OCI-LY7 (cell line): ENCODE measurements around the gene MTHFSD.
"Not testable (repeated sequence)": the region's sequence is repeated elsewhere in the genome, so short reads cannot be mapped to it uniquely, and the experiment has no call there.

ENCODE experiments used
- EZH2phosphoT487 ChIP-seq: fragments of 200-600 bp; sonication (generic); IDR thresholded peaks from 2 replicates; pipeline ENCODE4 v1.6.1; 2018; ENCODE audit warnings: low read depth, borderline replicate concordance, mild to moderate bottlenecking, mixed run types, antibody characterized with exemption, low read length, moderate library complexity, mixed read lengths
- TF ChIP-seq, protein P1 (sequence below): fragments of 200-600 bp; sonication (generic); conservative IDR thresholded peaks from 2 replicates; pipeline ENCODE4 v1.5.1; 2014; ENCODE audit warnings: mild to moderate bottlenecking, antibody characterized with exemption, low read length, moderate library complexity, mixed read lengths

DNA sequence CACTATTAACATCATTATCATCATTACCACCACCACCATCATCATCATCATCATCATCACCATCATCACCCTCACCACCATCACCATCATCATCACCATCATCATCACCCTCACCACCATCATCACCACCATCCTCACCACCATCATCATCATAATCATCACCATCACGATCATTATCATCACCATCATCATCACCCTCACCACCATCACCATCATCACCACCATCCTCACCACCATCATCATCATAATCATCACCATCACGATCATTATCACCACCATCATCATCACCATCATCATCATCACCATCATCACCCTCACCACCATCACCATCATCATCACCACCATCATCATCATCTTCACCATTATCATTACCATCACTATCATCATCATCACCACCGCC is 32.9 kb upstream of the MTHFSD start:
- TF ChIP-seq, protein P1, sequence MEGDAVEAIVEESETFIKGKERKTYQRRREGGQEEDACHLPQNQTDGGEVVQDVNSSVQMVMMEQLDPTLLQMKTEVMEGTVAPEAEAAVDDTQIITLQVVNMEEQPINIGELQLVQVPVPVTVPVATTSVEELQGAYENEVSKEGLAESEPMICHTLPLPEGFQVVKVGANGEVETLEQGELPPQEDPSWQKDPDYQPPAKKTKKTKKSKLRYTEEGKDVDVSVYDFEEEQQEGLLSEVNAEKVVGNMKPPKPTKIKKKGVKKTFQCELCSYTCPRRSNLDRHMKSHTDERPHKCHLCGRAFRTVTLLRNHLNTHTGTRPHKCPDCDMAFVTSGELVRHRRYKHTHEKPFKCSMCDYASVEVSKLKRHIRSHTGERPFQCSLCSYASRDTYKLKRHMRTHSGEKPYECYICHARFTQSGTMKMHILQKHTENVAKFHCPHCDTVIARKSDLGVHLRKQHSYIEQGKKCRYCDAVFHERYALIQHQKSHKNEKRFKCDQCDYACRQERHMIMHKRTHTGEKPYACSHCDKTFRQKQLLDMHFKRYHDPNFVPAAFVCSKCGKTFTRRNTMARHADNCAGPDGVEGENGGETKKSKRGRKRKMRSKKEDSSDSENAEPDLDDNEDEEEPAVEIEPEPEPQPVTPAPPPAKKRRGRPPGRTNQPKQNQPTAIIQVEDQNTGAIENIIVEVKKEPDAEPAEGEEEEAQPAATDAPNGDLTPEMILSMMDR = not testable (repeated sequence)
- not testable (repeated sequence) for TF ChIP-seq EZH2phosphoT487
